Epithelial cell of esophagus (primary cell): ENCODE data around the gene TDRD12.

ENCODE experiments used
- DNase-seq: peaks from one replicate; pipeline ENCODE4 v3.0.0; 2010; ENCODE audit warnings: low read depth
- H3K4me3 ChIP-seq: 2 replicates; pipeline ENCODE4 v1.5.1; 2011; ENCODE audit warnings: mild to moderate bottlenecking, low read length, control low read depth
- TF ChIP-seq, protein P1 (sequence below): IDR thresholded peaks from 2 replicates; pipeline ENCODE4 v1.5.1; 2011; ENCODE audit warnings: low read depth, mild to moderate bottlenecking, low read length, control low read depth, inconsistent platforms; ENCODE audit not compliant: insufficient read depth; ENCODE audit errors: missing control alignments

TDRD12 gene

GRCh38 chr19:32859591-32859990 is 140.0 kb downstream of the TDRD12 start:
- DNase-seq, result no peak
- no peak overlapping the region for H3K4me3 ChIP-seq
- TF ChIP-seq, protein P1, sequence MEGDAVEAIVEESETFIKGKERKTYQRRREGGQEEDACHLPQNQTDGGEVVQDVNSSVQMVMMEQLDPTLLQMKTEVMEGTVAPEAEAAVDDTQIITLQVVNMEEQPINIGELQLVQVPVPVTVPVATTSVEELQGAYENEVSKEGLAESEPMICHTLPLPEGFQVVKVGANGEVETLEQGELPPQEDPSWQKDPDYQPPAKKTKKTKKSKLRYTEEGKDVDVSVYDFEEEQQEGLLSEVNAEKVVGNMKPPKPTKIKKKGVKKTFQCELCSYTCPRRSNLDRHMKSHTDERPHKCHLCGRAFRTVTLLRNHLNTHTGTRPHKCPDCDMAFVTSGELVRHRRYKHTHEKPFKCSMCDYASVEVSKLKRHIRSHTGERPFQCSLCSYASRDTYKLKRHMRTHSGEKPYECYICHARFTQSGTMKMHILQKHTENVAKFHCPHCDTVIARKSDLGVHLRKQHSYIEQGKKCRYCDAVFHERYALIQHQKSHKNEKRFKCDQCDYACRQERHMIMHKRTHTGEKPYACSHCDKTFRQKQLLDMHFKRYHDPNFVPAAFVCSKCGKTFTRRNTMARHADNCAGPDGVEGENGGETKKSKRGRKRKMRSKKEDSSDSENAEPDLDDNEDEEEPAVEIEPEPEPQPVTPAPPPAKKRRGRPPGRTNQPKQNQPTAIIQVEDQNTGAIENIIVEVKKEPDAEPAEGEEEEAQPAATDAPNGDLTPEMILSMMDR, result no peak

DNA sequence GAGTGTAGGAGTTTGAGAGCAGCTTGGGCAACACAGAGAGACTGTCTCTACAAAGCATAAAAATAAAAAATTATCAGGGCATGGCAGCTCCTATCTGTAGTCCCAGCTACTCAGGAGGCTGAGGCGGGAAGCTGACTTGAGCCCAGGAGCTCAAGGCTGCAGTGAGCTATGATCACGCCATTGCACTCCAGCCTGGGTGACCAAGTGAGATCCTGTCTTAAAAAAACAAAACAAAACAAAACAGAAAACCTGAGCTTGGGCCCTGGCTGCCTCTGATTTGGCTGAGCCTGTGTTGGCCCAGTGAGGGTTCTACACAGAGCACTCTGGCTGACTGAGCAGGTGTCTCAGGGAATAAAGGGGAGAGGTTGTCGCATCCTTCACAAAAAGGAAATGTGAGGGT is 142.0 kb downstream of the TDRD12 start:
- TF ChIP-seq, protein P1, result no peak
- H3K4me3 ChIP-seq, result no peak overlapping the region
- no peak for DNase-seq

DNA sequence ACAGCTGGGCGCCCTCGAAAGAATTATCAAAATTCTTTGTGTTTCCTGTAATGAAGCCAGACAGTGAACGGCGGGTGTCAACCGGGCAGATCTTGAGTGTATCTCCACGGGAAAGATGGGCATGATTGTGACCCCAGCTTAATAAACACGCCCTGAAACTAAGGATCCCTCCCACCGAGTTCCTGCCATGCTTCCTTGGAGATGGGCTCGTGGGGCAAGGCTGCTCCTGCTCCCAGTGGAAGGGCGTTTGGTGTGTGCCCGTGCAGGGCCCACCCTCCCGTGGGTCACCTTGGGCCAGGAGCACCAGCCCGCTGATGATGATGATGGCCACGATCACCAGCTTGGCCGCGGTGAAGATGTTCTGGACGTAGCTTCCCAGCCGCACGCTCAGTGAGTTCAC is 142.6 kb downstream of the TDRD12 start:
- no peak for DNase-seq
- no peak overlapping the region for H3K4me3 ChIP-seq
- TF ChIP-seq, protein P1, result no peak

DNA sequence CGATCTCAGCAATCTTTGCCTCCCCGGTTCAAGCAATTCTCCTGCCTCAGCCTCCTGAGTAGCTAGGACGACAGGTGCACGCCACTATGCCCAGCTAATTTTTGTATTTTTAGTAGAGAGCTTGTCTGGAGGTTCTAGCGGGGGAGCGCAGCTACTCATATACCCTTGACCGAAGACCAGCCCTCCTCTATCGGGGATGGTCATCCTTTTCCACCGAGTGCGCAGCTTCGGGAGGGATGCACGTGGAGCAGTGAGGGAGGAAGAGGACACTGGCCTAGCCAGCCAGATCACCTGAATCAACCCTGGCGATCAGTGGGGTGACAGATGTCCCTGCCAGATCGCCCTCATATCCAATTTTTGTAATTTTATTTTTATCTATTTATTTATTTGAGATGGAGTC is 143.2 kb downstream of the TDRD12 start:
- no peak for DNase-seq
- H3K4me3 ChIP-seq, result no peak overlapping the region
- TF ChIP-seq, protein P1, result no peak

GRCh38 chr19:32863301-32863700 is 143.7 kb downstream of the TDRD12 start:
- DNase-seq, result no peak
- TF ChIP-seq, protein P1, result no peak
- H3K4me3 ChIP-seq, result no peak overlapping the region

GRCh38 chr19:32863841-32864240 is 144.3 kb downstream of the TDRD12 start:
- TF ChIP-seq, protein P1, result no peak

DNA sequence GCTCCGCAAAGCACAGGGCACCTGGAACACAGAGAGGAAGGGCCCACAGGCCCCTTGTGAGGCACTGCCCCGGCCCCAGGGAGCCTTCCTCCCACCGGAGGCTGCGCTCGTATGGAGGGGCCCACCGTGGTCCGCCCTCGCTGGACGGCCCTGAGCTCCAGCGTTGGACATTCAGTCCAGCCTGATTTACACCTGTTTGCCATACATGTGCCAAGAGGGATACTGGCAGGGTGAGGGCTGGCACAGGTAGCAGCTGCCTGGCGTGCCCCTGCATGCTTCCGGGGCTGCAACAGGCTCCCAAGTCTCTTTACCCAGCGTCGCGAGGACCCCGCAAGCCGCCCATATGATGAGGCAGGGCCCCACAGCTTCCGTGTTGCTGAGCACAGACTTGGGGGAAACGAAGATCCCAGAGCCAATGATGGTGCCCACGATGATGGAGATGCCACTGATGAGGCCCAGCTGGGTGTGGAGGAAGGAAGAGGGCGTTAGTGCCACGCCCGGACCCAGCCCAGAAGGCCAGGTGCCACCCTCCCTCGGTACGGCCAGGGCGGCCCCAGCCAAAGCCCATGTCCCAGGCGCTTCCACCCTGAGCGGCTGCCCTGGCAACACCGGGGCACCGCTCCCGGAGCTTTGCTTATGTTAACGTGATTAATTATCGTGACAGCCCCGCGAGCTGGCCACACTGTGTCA is 144.9 kb downstream of the TDRD12 start:
- TF ChIP-seq, protein P1, result no peak
- H3K4me3 ChIP-seq, result no peak overlapping the region
- DNase-seq, result no peak

More at GRCh38 chr19:32863841-32864240, 144.3 kb downstream of the TDRD12 start:
- DNase-seq, result no peak
- H3K4me3 ChIP-seq, result no peak overlapping the region
